OCI-M2 (cell line): ENCODE measurements around the gene ADTRP.
"Not testable (repeated sequence)": the region's sequence is repeated elsewhere in the genome, so short reads cannot be mapped to it uniquely, and the experiment has no call there.

Experiments
- DNase-seq: peaks from one replicate; lab custom pipeline; 2025; ENCODE audit not compliant: unreplicated experiment; lab: John Stamatoyannopoulos, UW

ADTRP gene

GRCh38 chr6:11701573-11701972 is 77.0 kb downstream of the ADTRP start:
- no peak for DNase-seq

- no peak for DNase-seq
Observed at GRCh38 chr6:11700118-11700718, 78.4 kb downstream of the ADTRP start.

- no peak for DNase-seq
Observed at GRCh38 chr6:11699576-11699975, 79.0 kb downstream of the ADTRP start.

- no peak for DNase-seq
Observed at GRCh38 chr6:11692451-11693376, 85.9 kb downstream of the ADTRP start.

- DNase-seq = no peak
Observed at GRCh38 chr6:11689847-11690246, 88.8 kb downstream of the ADTRP start.

- DNase-seq = not testable (repeated sequence)
Observed at GRCh38 chr6:11689400-11689799, 89.2 kb downstream of the ADTRP start.

- no peak for DNase-seq
Observed at GRCh38 chr6:11688425-11688709, 90.2 kb downstream of the ADTRP start.

GRCh38 chr6:11685481-11686093 is 93.0 kb downstream of the ADTRP start:
- no peak for DNase-seq

GRCh38 chr6:11684901-11685480 is 93.6 kb downstream of the ADTRP start:
- DNase-seq = no peak

- no peak for DNase-seq
Observed at GRCh38 chr6:11683871-11684270, 94.7 kb downstream of the ADTRP start.

- DNase-seq = no peak
Observed at GRCh38 chr6:11682561-11682975, 96.0 kb downstream of the ADTRP start.

GRCh38 chr6:11681770-11682169 is 96.8 kb downstream of the ADTRP start:
- DNase-seq = no peak

- DNase-seq = no peak
Observed at GRCh38 chr6:11681357-11681756, 97.2 kb downstream of the ADTRP start.

GRCh38 chr6:11680479-11680878 is 98.1 kb downstream of the ADTRP start:
- not testable (repeated sequence) for DNase-seq

GRCh38 chr6:11679099-11679498 is 99.5 kb downstream of the ADTRP start:
- no peak for DNase-seq

GRCh38 chr6:11675601-11676000 is 103.0 kb downstream of the ADTRP start:
- DNase-seq = no peak

- DNase-seq = no peak
Observed at GRCh38 chr6:11672669-11673068, 105.9 kb downstream of the ADTRP start.

- no peak for DNase-seq
Observed at GRCh38 chr6:11672256-11672655, 106.3 kb downstream of the ADTRP start.

- no peak for DNase-seq
Observed at GRCh38 chr6:11669696-11670095, 108.9 kb downstream of the ADTRP start.

- DNase-seq = no peak
Observed at GRCh38 chr6:11668455-11668854, 110.1 kb downstream of the ADTRP start.

- no peak for DNase-seq
Observed at GRCh38 chr6:11667876-11668275, 110.7 kb downstream of the ADTRP start.
